GM10248 (cell line): ENCODE results near the gene GLB1L.

Experiments used
- CTCF ChIA-PET: fragments of 300-600 bp; sonication (Branson Sonifier 250); formaldehyde crosslinking; extraction: SDS; loops from one replicate; lab custom pipeline; 2021; ENCODE audit warnings: antibody characterized with exemption; lab: Yijun Ruan, JAX
- POLR2A ChIA-PET: fragments of 350-650 bp; sonication (Branson Sonifier 250); formaldehyde crosslinking; extraction: SDS; loops from one replicate; lab custom pipeline; 2020; ENCODE audit warnings: antibody characterized with exemption; lab: Yijun Ruan, JAX
- DNase-seq: peaks from one replicate; pipeline ENCODE4 v3.0.0; 2012; ENCODE audit errors: extremely low spot score
- CTCF ChIP-seq: IDR thresholded peaks from 2 replicates; pipeline ENCODE4 v1.5.1; 2012; ENCODE audit warnings: mild to moderate bottlenecking, low read depth; ENCODE audit errors: extremely low read depth, missing control alignments, control extremely low read depth

Gene GLB1L

GRCh38 chr2:219271021-219271420 lies 25.8 kb upstream of the GLB1L start:
- no peak for DNase-seq
- no peak for TF ChIP-seq CTCF
- POLR2A ChIA-PET = no interaction called here
- CTCF ChIA-PET = interaction anchor here (1.8 to 2.3 kb wide), 2 partner anchors 10 to 24 kb away, joined by 6 to 8 read pairs; no protein-coding TSS in a partner anchor

- POLR2A ChIA-PET = no interaction called here
- no peak for DNase-seq
- CTCF ChIA-PET = interaction anchor here (1.2 to 2.3 kb wide), 5 partner anchors 9 to 25 kb away, joined by 3 to 8 read pairs (median 6); partner anchors contain the start of gene DNAJB2
- TF ChIP-seq CTCF = no peak
These were observed 24.8 kb upstream of the GLB1L start for GRCh38 chr2:219270055-219270372.

- DNase-seq = no peak
- ChIA-PET POLR2A (no interaction called here), CTCF (interaction anchor here (1.2 to 2.3 kb wide), 5 partner anchors 9 to 25 kb away, joined by 3 to 8 read pairs (median 6); partner anchors contain the start of gene DNAJB2)
- no peak for TF ChIP-seq CTCF
These were observed 24.3 kb upstream of the GLB1L start for GRCh38 chr2:219269362-219270054.

- no peak for DNase-seq
- POLR2A ChIA-PET = no interaction called here
- TF ChIP-seq CTCF = no peak
- CTCF ChIA-PET = interaction anchor here (2.0 to 12.8 kb wide), 3 partner anchors 8 to 27 kb away, joined by 8 to 114 read pairs (median 8); partner anchors contain the start of gene DNAJB2
These were observed 23.1 kb upstream of the GLB1L start for GRCh38 chr2:219268294-219268693.

- TF ChIP-seq CTCF = no peak
- ChIA-PET CTCF (interaction anchor here (1.1 to 12.8 kb wide), 7 partner anchors 9 to 108 kb away, joined by 3 to 114 read pairs (median 4); partner anchors contain the start of genes DNAJB2 and TUBA4B), POLR2A (no interaction called here)
- no peak for DNase-seq
These were observed 21.6 kb upstream of the GLB1L start for GRCh38 chr2:219266886-219267285.

GRCh38 chr2:219266232-219266631 lies 21.0 kb upstream of the GLB1L start:
- CTCF ChIA-PET = interaction anchor here (1.1 to 12.8 kb wide), 7 partner anchors 8 to 107 kb away, joined by 3 to 114 read pairs (median 4); partner anchors contain the start of genes DNAJB2 and TUBA4B
- no peak for TF ChIP-seq CTCF
- no peak for DNase-seq
- POLR2A ChIA-PET = no interaction called here
